Activated CD8-positive, alpha-beta T cell treated with anti-CD3 and anti-CD28 coated beads for 36 hours (primary cell): ENCODE data around the gene ZNF518A. TPM values are rescaled to one million over a fixed set of nuclear protein-coding genes. Genes with fewer than 3 reads are reported as not detected.
"Not testable (repeated sequence)": the region's sequence is repeated elsewhere in the genome, so short reads cannot be mapped to it uniquely, and the experiment has no call there.

ENCODE experiments used
- ATAC-seq: fragments of 200-7000 bp; cut with Tn5 transposase; one replicate; pipeline ENCODE4 v1.10.0; 2021; ENCODE audit warnings: mild to moderate bottlenecking, moderate library complexity
- CTCF ChIA-PET: fragments of 350-600 bp; sonication (Branson Sonifier 250); formaldehyde crosslinking; loops from one replicate; lab custom pipeline; 2021; ENCODE audit warnings: antibody characterized with exemption; lab: Charles Lee
- POLR2A ChIA-PET: fragments of 350-600 bp; sonication (Branson Sonifier 250); formaldehyde crosslinking; loops from one replicate; lab custom pipeline; 2021; ENCODE audit warnings: antibody characterized with exemption; lab: Charles Lee
- DNase-seq: peaks from one replicate; pipeline ENCODE4 v3.0.0-alpha.2; 2020
- H3K27ac Mint-ChIP-seq: one replicate; pipeline ENCODE4 v1.8.0; 2021; ENCODE audit warnings: mild to moderate bottlenecking, mixed read lengths
- H3K27me3 Mint-ChIP-seq: one replicate; pipeline ENCODE4 v1.8.0; 2021; ENCODE audit warnings: mixed read lengths
- H3K36me3 Mint-ChIP-seq: one replicate; pipeline ENCODE4 v1.8.0; 2021; ENCODE audit warnings: low read depth, mixed read lengths
- H3K4me1 Mint-ChIP-seq: one replicate; pipeline ENCODE4 v1.8.0; 2021; ENCODE audit warnings: low read depth, mixed read lengths
- H3K4me3 Mint-ChIP-seq: one replicate; pipeline ENCODE4 v1.8.0; 2021; ENCODE audit warnings: mild to moderate bottlenecking, moderate library complexity, mixed read lengths
- H3K9me3 Mint-ChIP-seq: one replicate; pipeline ENCODE4 v1.8.0; 2021; ENCODE audit warnings: mixed read lengths
- CTCF ChIP-seq: fragments of 200-600 bp; IDR thresholded peaks from one replicate; pipeline ENCODE4 v1.8.0; 2022; ENCODE audit warnings: antibody characterized with exemption, mild to moderate bottlenecking
- intact Hi-C: fragments of 100-400 bp; cut with micrococcal nuclease; formaldehyde crosslinking; loops from one replicate; pipeline ENCODE4 v1.10.0; 2022
- total RNA-seq, 2 experiments: library from RNA; stranded (reverse); gene quantifications; one replicate each; pipeline ENCODE4 v1.2.3, GENCODE V29; 2021

Gene ZNF518A
- total RNA-seq, 2 experiments from 2014 or later, result 13.4 to 15.2 TPM

GRCh38 chr10:96172666-96173065 lies 42.6 kb downstream of the ZNF518A start:
- no peak for DNase-seq
- Mint-ChIP-seq H3K4me1 (no peaks in the 10 kb centered on the region), H3K9me3 (peaks cover 35% of the 10 kb centered on the region), H3K27ac (no peak overlapping the region), H3K4me3 (no peak overlapping the region), H3K27me3 (peaks cover 5% of the 10 kb centered on the region), H3K36me3 (peaks cover 9% of the 10 kb centered on the region)
- POLR2A ChIA-PET, result no interaction called here
- CTCF ChIA-PET, result no interaction called here
- no peak for ATAC-seq
- intact Hi-C loops, result no loop called here
- TF ChIP-seq CTCF, result no peak

- Mint-ChIP-seq H3K27me3 (peaks cover 12% of the 10 kb centered on the region), H3K27ac (no peak overlapping the region), H3K4me3 (no peak overlapping the region), H3K4me1 (no peaks in the 10 kb centered on the region), H3K36me3 (no peaks in the 10 kb centered on the region), H3K9me3 (peaks cover 17% of the 10 kb centered on the region)
- CTCF ChIA-PET, result no interaction called here
- no peak for DNase-seq
- ATAC-seq, result no peak
- POLR2A ChIA-PET, result no interaction called here
- no peak for TF ChIP-seq CTCF
- intact Hi-C loops, result no loop called here
These were observed 46.9 kb downstream of the ZNF518A start for GRCh38 chr10:96176985-96177384.

DNA sequence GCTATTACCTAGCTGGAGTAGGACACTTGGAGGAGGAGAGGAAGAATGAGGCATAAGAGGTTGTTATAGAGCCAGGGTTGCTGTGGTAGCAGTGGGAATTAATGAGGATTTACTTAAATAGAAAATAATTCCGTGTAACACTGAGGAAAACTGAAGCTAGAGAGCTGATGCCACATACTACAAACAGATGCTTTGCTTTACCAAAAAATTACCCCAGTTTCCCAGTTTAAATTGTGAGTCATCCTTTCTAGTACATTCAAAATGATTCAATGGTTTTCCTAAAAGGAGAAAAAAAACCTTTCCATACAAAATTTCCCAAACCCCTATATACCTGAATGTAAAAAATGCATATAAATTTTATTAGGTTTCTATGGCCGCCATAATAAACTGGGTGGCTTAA lies 58.3 kb downstream of the ZNF518A start:
- no peak overlapping the region for H3K4me3 Mint-ChIP-seq
- CTCF ChIA-PET, result no interaction called here
- intact Hi-C loops, result no loop called here
- peaks cover 8% of the 10 kb centered on the region for H3K9me3 Mint-ChIP-seq
- DNase-seq (no peak), ATAC-seq (no peak)
- no peak overlapping the region for H3K27ac Mint-ChIP-seq
- H3K27me3 Mint-ChIP-seq, result peaks cover 20% of the 10 kb centered on the region
- no peaks in the 10 kb centered on the region for H3K36me3 Mint-ChIP-seq
- H3K4me1 Mint-ChIP-seq, result no peaks in the 10 kb centered on the region
- TF ChIP-seq CTCF, result no peak
- POLR2A ChIA-PET, result no interaction called here

- H3K4me3 Mint-ChIP-seq, result no peak overlapping the region
- H3K9me3 Mint-ChIP-seq, result peaks cover 5% of the 10 kb centered on the region
- intact Hi-C loops, result no loop called here
- no peak overlapping the region for H3K27ac Mint-ChIP-seq
- no peaks in the 10 kb centered on the region for H3K36me3 Mint-ChIP-seq
- no peaks in the 10 kb centered on the region for H3K4me1 Mint-ChIP-seq
- H3K27me3 Mint-ChIP-seq, result peaks cover 15% of the 10 kb centered on the region
- ChIA-PET POLR2A (no interaction called here), CTCF (no interaction called here)
- TF ChIP-seq CTCF, result no peak
- no peak for DNase-seq
- ATAC-seq, result no peak
These were observed 58.8 kb downstream of the ZNF518A start for GRCh38 chr10:96188916-96189315.

GRCh38 chr10:96189505-96189904 lies 59.4 kb downstream of the ZNF518A start:
- DNase-seq, ATAC-seq, H3K36me3 Mint-ChIP-seq, H3K9me3 Mint-ChIP-seq, intact Hi-C loops, CTCF ChIA-PET, H3K4me1 Mint-ChIP-seq, H3K4me3 Mint-ChIP-seq, POLR2A ChIA-PET, H3K27ac Mint-ChIP-seq: not testable (repeated sequence)
- H3K27me3 Mint-ChIP-seq, result peaks cover 11% of the 10 kb centered on the region

DNA sequence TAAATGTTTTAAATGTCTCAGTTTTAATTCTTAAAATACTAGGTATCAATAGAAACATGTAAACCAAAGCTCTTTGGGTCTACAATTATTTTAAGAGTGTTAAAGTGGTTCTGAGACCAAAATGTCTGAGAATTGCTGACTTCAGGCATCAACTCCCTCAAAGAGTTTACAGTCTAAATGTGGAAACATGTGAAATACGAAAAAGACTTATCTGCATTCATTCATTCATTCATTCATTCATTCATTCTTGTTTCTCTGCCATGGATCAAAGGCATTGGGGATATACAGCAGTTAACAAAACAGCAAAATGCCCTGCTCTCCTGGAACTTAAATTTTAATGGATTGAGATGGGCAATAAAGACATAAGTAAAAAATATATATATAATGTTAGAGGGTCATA lies 71.4 kb downstream of the ZNF518A start:
- Mint-ChIP-seq H3K4me1 (no peaks in the 10 kb centered on the region), H3K27me3 (peaks cover 1% of the 10 kb centered on the region), H3K36me3 (no peaks in the 10 kb centered on the region), H3K27ac (no peak overlapping the region), H3K9me3 (no peaks in the 10 kb centered on the region), H3K4me3 (no peak overlapping the region)
- TF ChIP-seq CTCF, result no peak
- ChIA-PET POLR2A (no interaction called here), CTCF (no interaction called here)
- intact Hi-C loops, result no loop called here
- ATAC-seq (no peak), DNase-seq (no peak)
